HG02884 (cell line): ENCODE data around the gene LZTFL1.

Experiments
- ATAC-seq: cut with Tn5 transposase; IDR thresholded peaks from one replicate; pipeline ENCODE4 v1.9.1; 2021; ENCODE audit warnings: mild to moderate bottlenecking, moderate library complexity; ENCODE audit not compliant: unreplicated experiment

Gene LZTFL1

GRCh38 chr3:45841757-45842491 lies at the start of gene LZTFL1:
TSS of gene LZTFL1 (minus strand) at chr3:45842119. CDS start at chr3:45841991, 128 bp downstream.
- peak; percentile 86 for ATAC-seq

GRCh38 chr3:45890405-45890804 lies 48.5 kb upstream of the LZTFL1 start:
- ATAC-seq, result no peak

GRCh38 chr3:45889337-45889736 lies 47.4 kb upstream of the LZTFL1 start:
- ATAC-seq, result no peak

GRCh38 chr3:45887759-45888511 lies 46.0 kb upstream of the LZTFL1 start:
- ATAC-seq, result no peak

GRCh38 chr3:45887285-45887684 lies 45.4 kb upstream of the LZTFL1 start:
- ATAC-seq, result no peak

GRCh38 chr3:45885979-45886705 lies 44.2 kb upstream of the LZTFL1 start, which contains the start of gene CCR9:
TSS of gene CCR9 (plus strand) at chr3:45886543. CDS start at chr3:45894934, 8,391 bp downstream.
- no peak for ATAC-seq

GRCh38 chr3:45884368-45885201 lies 42.7 kb upstream of the LZTFL1 start:
- no peak for ATAC-seq

GRCh38 chr3:45881078-45882022 lies 39.4 kb upstream of the LZTFL1 start:
- no peak for ATAC-seq

GRCh38 chr3:45880725-45881077 lies 38.8 kb upstream of the LZTFL1 start:
- no peak for ATAC-seq

- ATAC-seq, result no peak
These were observed 36.2 kb upstream of the LZTFL1 start for GRCh38 chr3:45878124-45878523.

GRCh38 chr3:45874677-45875346 lies 32.9 kb upstream of the LZTFL1 start:
- no peak for ATAC-seq

- ATAC-seq, result no peak
These were observed 31.7 kb upstream of the LZTFL1 start for GRCh38 chr3:45873638-45874037.

GRCh38 chr3:45873036-45873435 lies 31.1 kb upstream of the LZTFL1 start:
- no peak for ATAC-seq

- ATAC-seq, result no peak
These were observed 30.6 kb upstream of the LZTFL1 start for GRCh38 chr3:45872569-45872968.

- no peak for ATAC-seq
These were observed 29.9 kb upstream of the LZTFL1 start for GRCh38 chr3:45871780-45872179.

GRCh38 chr3:45870099-45870498 lies 28.2 kb upstream of the LZTFL1 start:
- no peak for ATAC-seq

GRCh38 chr3:45869638-45870037 lies 27.7 kb upstream of the LZTFL1 start:
- ATAC-seq, result no peak

- no peak for ATAC-seq
These were observed 26.7 kb upstream of the LZTFL1 start for GRCh38 chr3:45868650-45869049.

GRCh38 chr3:45868213-45868612 lies 26.3 kb upstream of the LZTFL1 start:
- no peak for ATAC-seq
